NK-92 treated with Interleukin-12 subunit alpha and Interleukin-12 subunit beta, amount 100 ng/mL, for 24 hours (cell line): ENCODE results near the gene MYL7.
A peak's percentile ranks its signal among the peaks of the same experiment; 100 is the strongest.
"Not testable (repeated sequence)": the region's sequence is repeated elsewhere in the genome, so short reads cannot be mapped to it uniquely, and the experiment has no call there.

Experiments
- DNase-seq: peaks from one replicate; lab custom pipeline; 2025; lab: John Stamatoyannopoulos, UW

Gene MYL7

GRCh38 chr7:44131173-44132029 is 9.7 kb downstream of the MYL7 start:
- DNase-seq = no peak

GRCh38 chr7:44128721-44129582 is 12.2 kb downstream of the MYL7 start:
- DNase-seq = no peak

GRCh38 chr7:44127161-44127560 is 14.0 kb downstream of the MYL7 start:
- DNase-seq = no peak

- not testable (repeated sequence) for DNase-seq
These were observed 14.6 kb downstream of the MYL7 start for GRCh38 chr7:44126574-44126973.

- no peak for DNase-seq
These were observed 16.3 kb downstream of the MYL7 start for GRCh38 chr7:44124822-44125202.

- DNase-seq = peak; percentile 91
These were observed 17.7 kb downstream of the MYL7 start, which contains the start of gene POLD2 for GRCh38 chr7:44123190-44124003. Gene POLD2, minus strand, starts transcription at chr7:44123548. Its CDS starts 1,495 bp downstream, at chr7:44122053.

- DNase-seq = no peak
These were observed 18.6 kb downstream of the MYL7 start for GRCh38 chr7:44122529-44122928.

- no peak for DNase-seq
These were observed 19.2 kb downstream of the MYL7 start for GRCh38 chr7:44121761-44122420.

GRCh38 chr7:44120395-44120794 is 20.7 kb downstream of the MYL7 start:
- no peak for DNase-seq

- no peak for DNase-seq
These were observed 21.2 kb downstream of the MYL7 start for GRCh38 chr7:44119829-44120380.

- no peak for DNase-seq
These were observed 23.2 kb downstream of the MYL7 start for GRCh38 chr7:44117801-44118429.

- DNase-seq = no peak
These were observed 24.1 kb downstream of the MYL7 start for GRCh38 chr7:44116789-44117666.

- DNase-seq = no peak
These were observed 24.9 kb downstream of the MYL7 start for GRCh38 chr7:44116087-44116788.

GRCh38 chr7:44114586-44115310 is 26.4 kb downstream of the MYL7 start:
- DNase-seq = no peak

GRCh38 chr7:44113764-44114354 is 27.3 kb downstream of the MYL7 start:
- DNase-seq = no peak

GRCh38 chr7:44112997-44113763 is 28.0 kb downstream of the MYL7 start:
- no peak for DNase-seq
